Measurements from ENCODE around the gene USP10. TPM values are rescaled to one million over a fixed set of nuclear protein-coding genes. Genes with fewer than 3 reads are reported as not detected.
"Not testable (repeated sequence)": the region's sequence is repeated elsewhere in the genome, so short reads cannot be mapped to it uniquely, and the experiment has no call there.

Gene USP10
- total RNA-seq, 2 experiments from 2014 or later = 99.3 to 106 TPM

DNA sequence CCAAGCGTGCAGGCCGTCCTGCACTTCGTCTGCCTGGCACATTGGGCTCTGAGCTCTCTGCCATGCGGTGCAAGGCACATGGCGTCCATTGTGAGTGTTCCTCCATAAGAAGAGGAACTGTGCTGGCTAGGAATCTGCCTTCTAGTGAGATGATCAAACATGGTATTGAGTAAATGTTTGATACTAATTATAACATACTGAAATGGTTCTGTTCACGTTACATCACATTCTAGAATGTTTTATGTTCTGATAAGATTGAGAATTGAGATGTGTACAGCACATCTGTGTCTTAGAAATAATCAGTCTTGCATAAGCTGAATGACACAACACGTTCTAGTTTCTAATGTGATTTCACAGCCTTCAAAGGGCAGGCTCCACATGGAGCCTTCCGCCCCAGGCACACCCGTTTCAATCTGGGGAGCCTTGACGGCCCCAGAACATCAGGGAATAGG, 42.9 kb downstream of the USP10 start:
- Histone ChIP-seq H3K36me3 (ENCODE audit: insufficient read depth, low read length) (peaks cover 49% of the 10 kb centered on the region), H3K4me3 (ENCODE audit: low read length) (no peak overlapping the region), H3K4me1 (ENCODE audit: insufficient read depth, low read length) (peaks cover 16% of the 10 kb centered on the region), H3K9me3 (ENCODE audit: control insufficient read depth in 1 of 2, insufficient read depth in 1 of 2, low read length in 2 of 2) (no peaks in the 10 kb centered on the region), H3K27me3 (ENCODE audit: control insufficient read depth in 1 of 2, insufficient read depth in 2 of 2, low read length in 2 of 2) (no peaks in the 10 kb centered on the region), H3K27ac (ENCODE audit: low read depth in 1 of 2, low read length in 2 of 2) (no peak overlapping the region)
- Mint-ChIP-seq H3K9me3 (no peaks in the 10 kb centered on the region), H3K27ac (no peak overlapping the region), H3K27me3 (no peaks in the 10 kb centered on the region), H3K4me1 (ENCODE audit: low read depth) (peaks cover 22% of the 10 kb centered on the region), H3K36me3 (ENCODE audit: low read depth) (peaks cover 68% of the 10 kb centered on the region), H3K4me3 (no peak overlapping the region)
- CTCF ChIA-PET = no interaction called here
- DNase-seq (no peak), ATAC-seq (ENCODE audit: poor library complexity) (no peak)
- no peak for TF ChIP-seq CTCF (IDR thresholded peaks at IDR 0.05)
- intact Hi-C loops (cut with DNase I, micrococcal nuclease) = no loop called here
- POLR2A ChIA-PET = no interaction called here

DNA sequence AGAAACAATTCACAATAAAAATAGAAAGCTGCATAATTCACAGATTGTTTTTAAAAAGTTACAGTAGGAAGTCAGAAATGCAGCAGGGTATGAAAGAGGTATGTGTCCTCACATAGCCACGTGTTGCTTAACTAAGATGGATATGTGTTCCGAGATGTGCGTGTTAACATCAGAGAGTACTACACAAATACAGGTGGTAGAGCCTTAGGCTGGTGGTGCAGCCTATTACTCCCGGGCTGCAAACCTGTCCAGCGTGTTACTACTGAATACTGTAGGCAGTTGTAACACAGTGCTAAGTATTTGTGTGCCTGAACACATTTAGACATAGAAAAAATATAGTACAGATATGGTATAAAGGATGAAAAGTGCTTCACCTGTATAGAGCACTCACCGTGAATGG, 46.4 kb downstream of the USP10 start:
- H3K4me1 Mint-ChIP-seq (ENCODE audit: low read depth) = peaks cover 32% of the 10 kb centered on the region
- POLR2A ChIA-PET = no interaction called here

GRCh38 chr16:84746875-84747274, 47.1 kb downstream of the USP10 start:
- H3K27me3 ChIP-seq (ENCODE audit: control insufficient read depth in 1 of 2, insufficient read depth in 2 of 2, low read length in 2 of 2) = no peaks in the 10 kb centered on the region
- peaks cover 33% of the 10 kb centered on the region for H3K4me1 Mint-ChIP-seq (ENCODE audit: low read depth)
- H3K9me3 Mint-ChIP-seq = no peaks in the 10 kb centered on the region
- H3K27ac Mint-ChIP-seq = no peak overlapping the region
- no peak overlapping the region for H3K4me3 ChIP-seq (ENCODE audit: low read length)
- no peak overlapping the region for H3K27ac ChIP-seq (ENCODE audit: low read depth in 1 of 2, low read length in 2 of 2)
- CTCF ChIA-PET = interaction anchor here (0.7 to 2.2 kb wide), 7 partner anchors 9 to 221 kb away, joined by 3 to 13 read pairs (median 4); no protein-coding TSS in a partner anchor
- ATAC-seq (ENCODE audit: poor library complexity) = no peak
- H3K36me3 Mint-ChIP-seq (ENCODE audit: low read depth) = peaks cover 56% of the 10 kb centered on the region
- intact Hi-C loops (cut with DNase I, micrococcal nuclease) = no loop called here
- TF ChIP-seq CTCF (IDR thresholded peaks at IDR 0.05) = no peak
- H3K9me3 ChIP-seq (ENCODE audit: control insufficient read depth in 1 of 2, insufficient read depth in 1 of 2, low read length in 2 of 2) = no peaks in the 10 kb centered on the region
- DNase-seq = no peak
- H3K4me1 ChIP-seq (ENCODE audit: insufficient read depth, low read length) = peaks cover 9% of the 10 kb centered on the region
- H3K4me3 Mint-ChIP-seq = no peak overlapping the region
- H3K27me3 Mint-ChIP-seq = no peaks in the 10 kb centered on the region
- H3K36me3 ChIP-seq (ENCODE audit: insufficient read depth, low read length) = peaks cover 44% of the 10 kb centered on the region
- POLR2A ChIA-PET = interaction anchor here (0.6 to 0.9 kb wide), 2 partner anchors 16 to 129 kb away, joined by 3 to 4 read pairs; partner anchors contain the start of gene COTL1

More for the DNA sequence above, 46.4 kb downstream of the USP10 start:
- Mint-ChIP-seq H3K9me3 (no peaks in the 10 kb centered on the region), H3K27ac (no peak overlapping the region), H3K27me3 (no peaks in the 10 kb centered on the region), H3K36me3 (ENCODE audit: low read depth) (peaks cover 63% of the 10 kb centered on the region), H3K4me3 (no peak overlapping the region)
- ATAC-seq (ENCODE audit: poor library complexity) (no peak), DNase-seq (no peak)
- Histone ChIP-seq H3K4me3 (ENCODE audit: low read length) (no peak overlapping the region), H3K36me3 (ENCODE audit: insufficient read depth, low read length) (peaks cover 49% of the 10 kb centered on the region), H3K4me1 (ENCODE audit: insufficient read depth, low read length) (peaks cover 5% of the 10 kb centered on the region), H3K27me3 (ENCODE audit: control insufficient read depth in 1 of 2, insufficient read depth in 2 of 2, low read length in 2 of 2) (no peaks in the 10 kb centered on the region), H3K9me3 (ENCODE audit: control insufficient read depth in 1 of 2, insufficient read depth in 1 of 2, low read length in 2 of 2) (no peaks in the 10 kb centered on the region), H3K27ac (ENCODE audit: low read depth in 1 of 2, low read length in 2 of 2) (no peak overlapping the region)
- CTCF ChIA-PET = interaction anchor here (0.7 to 2.2 kb wide), 6 partner anchors 8 to 206 kb away, joined by 3 to 13 read pairs (median 4); no protein-coding TSS in a partner anchor
- no peak for TF ChIP-seq CTCF (IDR thresholded peaks at IDR 0.05)
- intact Hi-C loops (cut with DNase I, micrococcal nuclease) = no loop called here

DNA sequence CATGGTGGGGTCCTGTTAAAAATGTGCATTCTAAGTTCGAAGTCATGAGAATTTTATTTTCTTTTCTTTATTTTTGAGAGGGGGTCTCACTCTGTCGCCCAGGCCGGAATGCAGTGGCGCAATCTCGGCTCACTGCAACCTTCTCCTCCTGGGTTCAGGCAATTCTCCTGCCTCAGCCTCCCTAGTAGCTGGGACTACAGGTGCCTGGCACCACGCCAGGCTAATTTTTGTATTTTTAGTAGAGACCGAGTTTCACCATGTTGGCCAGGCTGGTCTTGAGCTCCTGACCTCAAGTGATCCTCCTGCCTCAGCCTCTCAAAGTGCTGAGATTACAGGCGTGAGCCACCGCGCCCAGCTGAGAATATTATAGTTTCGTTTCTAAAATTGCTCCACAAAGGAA, 48.4 kb downstream of the USP10 start:
- peaks cover 37% of the 10 kb centered on the region for H3K4me1 Mint-ChIP-seq (ENCODE audit: low read depth)
- H3K27ac ChIP-seq (ENCODE audit: low read depth in 1 of 2, low read length in 2 of 2); intact Hi-C loops (cut with DNase I, micrococcal nuclease); H3K9me3 Mint-ChIP-seq; POLR2A ChIA-PET; ATAC-seq (ENCODE audit: poor library complexity); H3K27me3 Mint-ChIP-seq; DNase-seq; H3K27me3 ChIP-seq (ENCODE audit: control insufficient read depth in 1 of 2, insufficient read depth in 2 of 2, low read length in 2 of 2); H3K4me3 ChIP-seq (ENCODE audit: low read length); H3K4me3 Mint-ChIP-seq; H3K9me3 ChIP-seq (ENCODE audit: control insufficient read depth in 1 of 2, insufficient read depth in 1 of 2, low read length in 2 of 2); H3K27ac Mint-ChIP-seq: not testable (repeated sequence)
- Histone ChIP-seq H3K36me3 (ENCODE audit: insufficient read depth, low read length) (peaks cover 32% of the 10 kb centered on the region), H3K4me1 (ENCODE audit: insufficient read depth, low read length) (peaks cover 19% of the 10 kb centered on the region)
- peaks cover 50% of the 10 kb centered on the region for H3K36me3 Mint-ChIP-seq (ENCODE audit: low read depth)
- CTCF ChIA-PET = interaction anchor here (0.7 to 2.2 kb wide), 2 partner anchors 10 kb away, joined by 3 to 13 read pairs; no protein-coding TSS in a partner anchor
